Prostate gland (tissue), 2 donors: ENCODE results near the gene ABCB7. TPM values are rescaled to one million over a fixed set of nuclear protein-coding genes. Genes with fewer than 3 reads are reported as not detected.
"Not testable (repeated sequence)": the region's sequence is repeated elsewhere in the genome, so short reads cannot be mapped to it uniquely, and the experiment has no call there.

Experiments
- DNase-seq: peaks from one replicate; pipeline ENCODE4 v3.0.0-alpha.2; 2019; ENCODE audit warnings: low spot score
- H3K27ac ChIP-seq, 2 donors: fragments of 200-600 bp; sonication (generic); 2 replicates each; pipeline ENCODE4 v1.5.1; 2017 to 2019
- H3K27me3 ChIP-seq: fragments of 200-600 bp; sonication (generic); replicated peaks from 2 replicates; pipeline ENCODE4 v1.5.1; 2019; ENCODE audit not compliant: insufficient read depth
- H3K36me3 ChIP-seq, 2 donors: fragments of 200-600 bp; sonication (generic); 1 replicate in 1 of 2; 2 replicates in 1 of 2; pipeline versions ENCODE4 v1.5.1 to v1.8.1; 2017 to 2019
- H3K4me1 ChIP-seq: fragments of 200-600 bp; sonication (generic); replicated peaks from 2 replicates; pipeline ENCODE4 v1.5.1; 2019
- H3K4me3 ChIP-seq, 2 donors: fragments of 200-600 bp; sonication (generic); 2 replicates each; pipeline ENCODE4 v1.5.1; 2017 to 2019
- H3K9me3 ChIP-seq: fragments of 200-600 bp; sonication (generic); 2 replicates; pipeline ENCODE4 v1.5.1; 2017
- CTCF ChIP-seq, 4 experiments: fragments of 200-600 bp in 2 of 4; fragments of 450-650 bp in 2 of 4; sonication (generic) in 2 of 4; IDR thresholded peaks; 1 replicate in 3 of 4; 2 replicates in 1 of 4; pipeline ENCODE4 v1.5.1; 2016 to 2019; ENCODE audit warnings: antibody characterized with exemption in 4 of 4, mild to moderate bottlenecking in 2 of 4, moderate library complexity in 2 of 4
- POLR2A ChIP-seq: fragments of 450-650 bp; IDR thresholded peaks from one replicate; pipeline ENCODE4 v1.6.1; 2016; ENCODE audit warnings: antibody characterized with exemption, mild to moderate bottlenecking
- POLR2AphosphoS5 ChIP-seq: sonication (generic); formaldehyde crosslinking; IDR thresholded peaks from one replicate; pipeline ENCODE4 v1.6.1; 2017; ENCODE audit warnings: antibody characterized with exemption
- WGBS: methylation state at CpG from one replicate; pipeline ENCODE4 v1.1.5; 2018; 5-methylcytosine and 5-hydroxymethylcytosine counted together
- intact Hi-C: fragments of 100-400 bp; cut with DNase I; formaldehyde crosslinking; loops from one replicate; pipeline ENCODE4 v1.14.2; 2022
- total RNA-seq, 2 donors: library from RNA; depleted of rRNA; stranded (reverse); fragments of >200 nt; gene quantifications; one replicate each; pipeline ENCODE4 v1.1.0, GENCODE V29; 2016

ABCB7 gene
- 10 to 100 TPM; 41.1 to 64.3 TPM for total RNA-seq

- Histone ChIP-seq H3K4me3 (peak within 1 kb of the TSS; percentile 45 to 54), H3K27me3 (no peaks in the 10 kb centered on the region), H3K36me3 (no peaks in the 10 kb centered on the region), H3K27ac (peak within 1 kb of the TSS; percentile 67 to 77), H3K9me3 (no peaks in the 10 kb centered on the region), H3K4me1 (no peaks in the 10 kb centered on the region)
- under 1% methylated on average over 35 of the region's 35 CpGs for WGBS
- intact Hi-C loops, result loop anchor here (10.0 kb wide), 3 partner anchors 231 to 551 kb away; partner anchors contain the start of gene NEXMIF
- DNase-seq, result peak; percentile 70
- TF ChIP-seq CTCF (IDR thresholded peaks at IDR 0.05) (peak in 1 of 4 experiments; percentile 21), POLR2AphosphoS5 (peak; percentile 78), POLR2A (no peak)
These were observed at the start of gene ABCB7 for GRCh38 chrX:75155827-75156525. ABCB7 (minus strand) TSS chrX:75156283; CDS start chrX:75156272, 11 bp downstream.

GRCh38 chrX:75188415-75189206, 32.5 kb upstream of the ABCB7 start:
- H3K36me3 ChIP-seq, DNase-seq, intact Hi-C loops, H3K27ac ChIP-seq, H3K27me3 ChIP-seq, H3K9me3 ChIP-seq, H3K4me1 ChIP-seq, H3K4me3 ChIP-seq: not testable (repeated sequence)
- 68% methylated on average over 24 of the region's 27 CpGs for WGBS

- no peak overlapping the region for H3K4me3 ChIP-seq
- TF ChIP-seq POLR2A (no peak), CTCF (IDR thresholded peaks at IDR 0.05) (no peak), POLR2AphosphoS5 (no peak)
- H3K9me3 ChIP-seq, result no peaks in the 10 kb centered on the region
- H3K36me3 ChIP-seq, result no peaks in the 10 kb centered on the region
- no peak for DNase-seq
- H3K27me3 ChIP-seq, result no peaks in the 10 kb centered on the region
- intact Hi-C loops, result no loop called here
- H3K4me1 ChIP-seq, result no peaks in the 10 kb centered on the region
- no peak overlapping the region for H3K27ac ChIP-seq
These were observed 25.6 kb upstream of the ABCB7 start for GRCh38 chrX:75181721-75182120.

- WGBS, result 80% methylated on average over 3 of the region's 25 CpGs
These were observed 23.6 kb upstream of the ABCB7 start for GRCh38 chrX:75179536-75180293.

GRCh38 chrX:75172257-75172890, 16.3 kb upstream of the ABCB7 start:
- intact Hi-C loops, H3K36me3 ChIP-seq, H3K4me3 ChIP-seq, DNase-seq, H3K27me3 ChIP-seq, H3K9me3 ChIP-seq, H3K27ac ChIP-seq, H3K4me1 ChIP-seq: not testable (repeated sequence)
- 80% methylated on average over 15 of the region's 16 CpGs for WGBS

More at GRCh38 chrX:75179536-75180293, 23.6 kb upstream of the ABCB7 start:
- H3K27ac ChIP-seq, H3K4me1 ChIP-seq, H3K9me3 ChIP-seq, H3K36me3 ChIP-seq, H3K4me3 ChIP-seq, DNase-seq, H3K27me3 ChIP-seq, intact Hi-C loops: not testable (repeated sequence)

GRCh38 chrX:75158054-75158453, 2.0 kb upstream of the ABCB7 start:
- no peak for DNase-seq
- H3K27me3 ChIP-seq, result no peaks in the 10 kb centered on the region
- TF ChIP-seq POLR2A, result no peak
- no peak for TF ChIP-seq POLR2AphosphoS5
- TF ChIP-seq CTCF (IDR thresholded peaks at IDR 0.05), result no peak
- WGBS, result 64% methylated on average over 3 of the region's 3 CpGs
- no peaks in the 10 kb centered on the region for H3K9me3 ChIP-seq
- H3K36me3 ChIP-seq, result no peaks in the 10 kb centered on the region
- no peak overlapping the region for H3K4me3 ChIP-seq
- intact Hi-C loops, result loop anchor here (10.0 kb wide), 3 partner anchors 233 to 553 kb away; partner anchors contain the start of gene NEXMIF
- no peaks in the 10 kb centered on the region for H3K4me1 ChIP-seq
- no peak overlapping the region for H3K27ac ChIP-seq
